Measurements from ENCODE around the gene HOXB5.

HOXB5 gene

GRCh38 chr17:48569240-48569582 is 24.4 kb downstream of the HOXB5 start:
- Histone ChIP-seq H3K4me3 (ENCODE audit: low read depth, low read length) (no peak overlapping the region), H3K9me3 (no peaks in the 10 kb centered on the region), H3K36me3 (no peaks in the 10 kb centered on the region), H3K4me1 (no peaks in the 10 kb centered on the region), H3K27me3 (peaks cover 99% of the 10 kb centered on the region)
- no peak for DNase-seq
- no peak for TF ChIP-seq CTCF (IDR thresholded peaks at IDR 0.05; ENCODE audit: low read depth, low read length)

- Histone ChIP-seq H3K4me1 (no peaks in the 10 kb centered on the region), H3K4me3 (ENCODE audit: low read depth, low read length) (no peak overlapping the region), H3K27me3 (peaks cover 99% of the 10 kb centered on the region), H3K36me3 (no peaks in the 10 kb centered on the region), H3K9me3 (no peaks in the 10 kb centered on the region)
- no peak for TF ChIP-seq CTCF (IDR thresholded peaks at IDR 0.05; ENCODE audit: low read depth, low read length)
- DNase-seq, result no peak
Observed at GRCh38 chr17:48568499-48569239, 24.9 kb downstream of the HOXB5 start.

GRCh38 chr17:48567646-48568354 is 25.8 kb downstream of the HOXB5 start:
- no peak for DNase-seq
- H3K36me3 ChIP-seq, result no peaks in the 10 kb centered on the region
- no peak for TF ChIP-seq CTCF (IDR thresholded peaks at IDR 0.05; ENCODE audit: low read depth, low read length)
- peaks cover 99% of the 10 kb centered on the region for H3K27me3 ChIP-seq
- no peaks in the 10 kb centered on the region for H3K9me3 ChIP-seq
- H3K4me1 ChIP-seq, result no peaks in the 10 kb centered on the region
- H3K4me3 ChIP-seq (ENCODE audit: low read depth, low read length), result no peak overlapping the region

GRCh38 chr17:48567209-48567608 is 26.4 kb downstream of the HOXB5 start:
- H3K36me3 ChIP-seq, result no peaks in the 10 kb centered on the region
- no peaks in the 10 kb centered on the region for H3K4me1 ChIP-seq
- peaks cover 99% of the 10 kb centered on the region for H3K27me3 ChIP-seq

GRCh38 chr17:48566717-48567116 is 26.9 kb downstream of the HOXB5 start:
- no peaks in the 10 kb centered on the region for H3K4me1 ChIP-seq

More at GRCh38 chr17:48567209-48567608, 26.4 kb downstream of the HOXB5 start:
- no peak for DNase-seq
- H3K4me3 ChIP-seq (ENCODE audit: low read depth, low read length), result no peak overlapping the region
- no peak for TF ChIP-seq CTCF (IDR thresholded peaks at IDR 0.05; ENCODE audit: low read depth, low read length)
- H3K9me3 ChIP-seq, result no peaks in the 10 kb centered on the region

More at GRCh38 chr17:48566717-48567116, 26.9 kb downstream of the HOXB5 start:
- no peak for TF ChIP-seq CTCF (IDR thresholded peaks at IDR 0.05; ENCODE audit: low read depth, low read length)
- no peak for DNase-seq
- Histone ChIP-seq H3K36me3 (no peaks in the 10 kb centered on the region), H3K27me3 (peaks cover 99% of the 10 kb centered on the region), H3K9me3 (no peaks in the 10 kb centered on the region), H3K4me3 (ENCODE audit: low read depth, low read length) (no peak overlapping the region)

Data from BE2C (cell line).